ENCODE results near the gene CHAD.

GRCh38 chr17:50505591-50506130 lies 37.0 kb upstream of the CHAD start:
- TF ChIP-seq YY1 (IDR thresholded peaks at IDR 0.05; ENCODE audit: insufficient read depth, insufficient read length) (no peak), ZNF274 (IDR thresholded peaks at IDR 0.05; ENCODE audit: low read depth, low read length) (no peak)
